GM19372 (cell line): ENCODE results near the gene CPNE5.
"Not testable (repeated sequence)": the region's sequence is repeated elsewhere in the genome, so short reads cannot be mapped to it uniquely, and the experiment has no call there.

ENCODE experiments used
- ATAC-seq: cut with Tn5 transposase; IDR thresholded peaks from one replicate; pipeline ENCODE4 v1.9.1; 2021; ENCODE audit warnings: mild to moderate bottlenecking, low read depth, moderate library complexity; ENCODE audit not compliant: unreplicated experiment

The CPNE5 gene

DNA sequence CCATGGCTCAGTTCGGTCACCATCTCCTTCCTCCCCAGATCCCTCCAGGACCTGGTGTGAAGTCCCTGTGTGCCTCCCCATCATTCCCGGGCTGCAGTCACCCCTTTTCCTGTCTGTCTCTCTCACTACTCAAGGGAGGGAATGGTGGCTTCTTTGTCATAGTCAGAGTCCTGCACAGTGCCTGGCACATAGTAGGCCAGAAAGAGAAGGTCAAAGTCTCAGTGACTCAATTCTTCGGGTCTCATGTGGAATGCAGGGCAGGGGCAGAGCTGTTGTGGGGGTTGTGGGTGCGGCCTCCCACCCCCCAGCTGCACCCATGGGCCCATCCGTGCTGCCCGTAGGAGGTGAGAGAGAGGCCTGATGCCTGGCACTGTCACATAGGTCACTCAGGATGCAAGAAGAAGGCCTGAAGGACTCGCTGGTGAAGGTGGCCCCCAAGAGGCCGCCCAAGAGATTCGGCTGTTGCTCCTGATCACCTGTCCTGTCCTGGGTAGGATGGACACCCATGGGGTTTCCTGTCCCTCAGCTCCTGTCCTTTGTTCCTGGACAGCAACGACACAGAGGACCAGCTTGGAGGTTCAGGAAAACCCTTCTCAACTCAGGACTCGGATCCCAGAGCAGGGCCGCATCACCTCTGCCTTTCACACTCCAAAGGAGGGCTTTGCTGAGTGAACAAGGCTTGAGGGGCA is 107.5 kb downstream of the CPNE5 start:
- ATAC-seq = no peak

DNA sequence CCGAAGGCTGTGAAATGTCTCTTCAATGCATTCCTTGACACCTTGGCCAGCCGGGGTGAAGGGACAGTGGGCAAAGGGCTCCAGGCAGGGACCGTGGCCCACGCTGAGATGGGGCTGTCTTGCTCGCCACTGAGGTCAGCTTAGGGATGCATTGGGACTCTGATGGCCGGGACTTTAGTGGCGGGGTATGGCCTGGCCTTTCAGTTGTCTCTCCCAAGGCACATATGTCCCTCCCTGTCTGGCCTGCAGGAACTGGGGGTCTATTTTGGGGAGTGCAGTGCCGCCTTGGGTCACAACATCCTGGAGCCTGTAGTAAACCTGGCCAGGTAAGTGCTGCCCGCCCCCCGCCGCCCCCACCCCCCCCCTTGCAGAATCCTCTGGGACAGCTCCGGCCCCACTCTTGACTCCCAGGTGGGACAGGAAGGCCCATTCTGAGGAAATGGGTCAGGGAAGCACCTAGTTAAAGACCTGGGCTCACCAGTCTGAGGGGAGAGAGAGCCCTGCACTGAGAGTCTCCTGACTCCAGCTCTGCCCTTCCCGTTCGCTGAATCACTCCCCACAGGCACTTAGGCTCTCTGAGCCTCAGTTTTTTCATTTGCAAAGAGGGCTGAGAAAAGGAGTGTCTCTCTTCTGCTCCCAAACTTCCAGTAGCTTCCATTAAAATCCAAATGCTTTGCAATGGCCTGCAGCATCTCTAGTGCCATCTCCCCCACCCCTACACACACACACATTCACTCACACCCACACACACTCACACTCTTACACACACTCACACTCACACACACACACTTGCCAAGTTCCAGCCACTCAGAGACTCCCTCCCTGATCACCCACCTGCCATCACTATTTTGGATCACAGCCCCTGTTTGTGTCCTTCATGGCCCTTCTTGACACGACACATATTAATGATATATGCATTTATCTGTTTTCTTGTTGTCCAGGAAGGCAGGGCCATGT is 108.5 kb downstream of the CPNE5 start:
- no peak for ATAC-seq

DNA sequence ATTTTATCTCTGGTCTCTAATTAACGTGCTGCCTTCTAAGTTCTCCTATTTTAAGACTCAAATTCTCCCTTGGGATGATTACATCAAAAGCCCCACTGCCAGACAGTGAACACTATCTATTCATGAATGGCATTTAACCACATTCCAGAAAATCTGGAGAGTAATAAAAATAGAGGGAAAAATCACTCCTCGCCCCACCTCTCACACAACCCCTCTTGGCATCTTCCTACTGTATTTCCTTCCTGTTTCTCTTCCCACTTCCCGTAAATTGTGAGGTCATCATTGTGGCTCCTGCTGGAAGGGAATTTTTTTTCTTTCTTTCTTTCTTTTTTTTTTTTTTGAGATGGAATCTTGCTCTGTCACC is 110.1 kb downstream of the CPNE5 start:
- ATAC-seq = no peak

DNA sequence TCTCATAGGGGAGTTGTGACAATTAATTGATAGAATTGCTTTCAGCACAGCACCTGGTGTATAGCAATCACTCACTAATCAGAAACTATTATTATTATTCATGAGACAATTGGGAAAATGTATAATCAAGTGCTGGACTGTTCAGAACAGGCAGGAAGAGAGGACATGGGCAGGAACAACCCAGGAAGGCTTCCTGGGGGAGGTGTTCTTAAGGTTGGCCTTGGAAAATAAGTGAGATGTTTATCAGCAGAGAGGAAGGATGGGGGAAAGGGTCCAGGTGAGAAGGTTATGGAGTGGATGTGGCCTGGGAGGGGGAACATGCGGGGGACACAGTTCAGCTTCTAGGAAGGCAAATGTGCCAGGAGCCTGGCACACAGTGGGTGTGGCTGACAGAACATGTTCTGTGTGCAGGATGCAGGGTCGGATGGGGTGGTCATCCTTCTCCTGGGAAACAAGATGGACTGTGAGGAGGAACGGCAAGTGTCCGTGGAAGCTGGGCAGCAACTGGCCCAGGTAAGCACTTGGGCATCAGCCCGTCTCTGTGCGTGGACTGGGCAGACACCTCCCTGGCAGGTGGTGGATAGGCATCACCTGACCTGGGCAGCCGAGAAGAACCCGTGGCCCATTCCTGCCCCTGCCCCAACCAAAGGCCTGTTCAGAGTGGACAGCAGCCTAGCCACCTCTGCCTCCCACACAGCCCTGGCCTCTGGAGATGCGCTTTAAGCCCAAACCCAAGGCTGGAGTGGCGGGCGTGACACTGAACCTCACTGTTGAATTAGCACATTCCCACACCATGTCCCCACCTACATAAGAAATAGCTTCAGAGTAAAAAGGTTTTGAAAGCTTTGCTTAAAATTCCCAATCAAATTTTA is 110.7 kb downstream of the CPNE5 start:
- ATAC-seq = no peak

DNA sequence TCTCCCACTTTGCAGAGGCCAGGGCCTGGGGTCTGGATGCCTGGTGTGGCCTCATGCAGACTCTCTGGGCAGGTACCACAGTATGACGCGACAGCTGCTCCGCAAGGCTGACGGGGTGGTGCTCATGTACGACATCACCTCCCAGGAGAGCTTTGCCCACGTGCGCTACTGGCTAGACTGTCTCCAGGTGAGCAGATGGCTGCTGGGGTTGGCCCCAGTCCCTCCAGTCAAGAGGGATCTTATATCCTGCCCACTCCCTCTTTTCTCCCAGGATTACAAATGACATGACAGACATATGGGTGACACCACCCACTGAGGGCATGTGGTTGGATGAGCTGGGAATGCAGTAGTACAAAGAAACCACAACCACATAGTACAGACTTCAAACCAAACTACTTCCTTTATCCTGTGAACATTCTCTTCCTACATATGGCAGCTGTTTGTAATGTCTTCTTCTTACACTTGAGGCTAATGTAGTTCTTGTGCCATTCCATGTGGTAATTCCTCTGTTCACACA is 111.7 kb downstream of the CPNE5 start:
- ATAC-seq = no peak

DNA sequence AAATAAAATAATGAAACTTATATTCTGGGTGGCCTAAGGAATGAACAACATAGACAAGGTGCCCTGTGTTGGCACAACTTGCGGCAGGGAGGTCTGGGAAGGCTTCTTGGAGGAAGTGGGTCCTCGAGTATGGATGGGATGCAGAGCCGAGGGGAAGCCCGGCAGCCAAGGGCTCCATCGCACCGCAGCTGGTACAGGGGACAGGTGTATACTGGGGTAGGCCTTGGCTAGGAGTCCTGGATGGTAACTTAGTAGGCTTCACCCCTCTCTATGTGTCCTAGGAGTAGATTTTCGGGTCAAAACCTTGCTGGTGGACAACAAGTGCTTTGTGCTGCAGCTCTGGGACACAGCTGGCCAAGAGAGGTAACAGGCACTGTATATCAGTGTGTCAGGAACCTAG is 113.7 kb downstream of the CPNE5 start:
- ATAC-seq = no peak

DNA sequence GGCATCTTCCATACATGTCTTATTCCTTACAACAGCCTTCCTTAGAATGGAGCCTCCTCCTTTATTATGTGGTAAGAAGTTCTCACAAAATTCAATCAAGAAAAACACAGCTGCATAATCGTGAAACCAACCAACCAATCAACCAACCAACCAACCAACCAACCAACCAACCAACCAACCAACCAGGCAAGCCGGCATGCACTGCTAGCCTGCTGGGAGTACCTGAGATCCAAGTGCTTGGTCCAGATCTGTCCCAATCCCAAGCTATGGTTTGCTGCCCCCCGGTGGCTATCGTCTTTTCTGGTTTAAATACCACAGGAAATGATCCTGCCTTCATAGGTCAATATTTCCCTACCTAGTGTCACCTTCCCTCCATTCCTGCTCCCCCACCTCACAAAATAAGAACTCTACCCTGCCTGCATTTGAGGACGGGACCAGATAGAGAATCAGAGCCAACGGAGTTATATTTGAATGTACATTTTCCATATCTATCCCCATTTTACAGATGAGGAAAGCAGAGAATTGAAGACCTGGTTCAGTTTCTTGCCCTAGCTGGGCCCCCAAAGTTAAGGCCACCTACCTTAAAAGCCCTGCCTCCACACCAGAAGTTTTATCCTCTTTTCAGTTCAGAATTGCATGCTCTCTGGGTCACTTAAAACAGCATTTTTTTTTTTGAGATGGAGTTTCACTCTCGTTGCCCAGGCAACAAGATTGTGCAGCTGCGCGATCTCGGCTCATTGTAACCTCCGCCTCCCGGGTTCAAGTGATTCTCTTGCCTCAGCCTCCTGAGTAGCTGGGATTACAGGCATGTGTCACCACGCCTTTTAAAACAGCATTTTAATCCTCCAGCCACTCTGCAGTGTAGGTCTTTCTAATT is 114.5 kb downstream of the CPNE5 start:
- ATAC-seq = no peak

DNA sequence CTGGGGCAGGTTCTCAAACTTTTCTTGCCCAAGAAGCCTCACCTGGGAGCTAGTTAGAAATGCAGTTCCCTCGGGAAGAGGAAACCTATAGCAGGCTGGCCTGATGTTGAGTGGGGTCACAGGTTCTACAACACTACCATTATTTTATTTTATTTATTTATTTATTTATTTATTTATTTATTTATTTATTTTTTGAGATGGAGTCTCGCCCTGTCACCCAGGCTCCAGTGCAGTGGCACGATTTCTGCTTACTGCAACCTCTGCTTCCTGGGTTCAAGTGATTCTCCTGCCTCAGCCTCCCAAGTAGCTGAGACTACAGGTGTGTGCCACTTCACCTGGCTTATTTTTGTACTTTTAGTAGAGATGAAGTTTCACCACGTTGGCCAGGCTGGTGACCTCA is 115.3 kb downstream of the CPNE5 start:
- ATAC-seq = not testable (repeated sequence)

DNA sequence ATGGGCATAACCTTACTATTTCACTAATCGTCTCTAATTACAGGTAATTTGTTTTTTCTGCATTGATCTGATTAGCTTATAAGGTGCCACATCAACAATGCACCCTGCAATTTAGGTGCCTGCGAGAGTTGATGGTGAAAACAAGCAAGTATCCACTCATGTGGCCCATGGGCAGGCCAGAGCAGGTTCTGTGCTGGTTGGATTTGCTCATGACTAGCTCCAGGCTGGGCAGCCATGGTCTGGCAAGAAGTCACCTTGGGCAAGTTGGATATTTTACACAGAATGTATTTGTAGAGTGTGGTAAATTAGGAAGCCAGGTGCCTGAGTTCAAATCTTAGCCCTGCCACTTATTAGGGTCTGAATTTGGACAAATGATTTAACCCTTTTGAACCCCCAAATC is 116.4 kb downstream of the CPNE5 start:
- no peak for ATAC-seq

DNA sequence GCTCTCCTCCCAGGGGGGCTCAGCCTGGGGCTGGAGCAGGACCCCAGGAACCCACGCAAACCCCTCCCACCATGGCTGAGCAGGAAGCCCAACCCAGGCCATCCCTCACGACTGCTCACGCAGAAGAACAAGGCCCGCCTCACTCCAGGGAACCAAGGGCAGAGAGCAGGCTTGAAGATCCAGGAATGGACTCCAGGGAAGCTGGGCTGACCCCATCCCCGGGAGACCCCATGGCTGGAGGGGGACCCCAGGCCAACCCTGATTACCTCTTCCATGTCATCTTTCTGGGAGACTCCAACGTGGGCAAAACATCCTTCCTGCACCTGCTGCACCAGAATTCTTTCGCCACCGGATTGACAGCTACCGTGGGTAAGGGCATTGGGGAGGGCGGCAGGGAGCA is 116.9 kb downstream of the CPNE5 start:
- no peak for ATAC-seq

DNA sequence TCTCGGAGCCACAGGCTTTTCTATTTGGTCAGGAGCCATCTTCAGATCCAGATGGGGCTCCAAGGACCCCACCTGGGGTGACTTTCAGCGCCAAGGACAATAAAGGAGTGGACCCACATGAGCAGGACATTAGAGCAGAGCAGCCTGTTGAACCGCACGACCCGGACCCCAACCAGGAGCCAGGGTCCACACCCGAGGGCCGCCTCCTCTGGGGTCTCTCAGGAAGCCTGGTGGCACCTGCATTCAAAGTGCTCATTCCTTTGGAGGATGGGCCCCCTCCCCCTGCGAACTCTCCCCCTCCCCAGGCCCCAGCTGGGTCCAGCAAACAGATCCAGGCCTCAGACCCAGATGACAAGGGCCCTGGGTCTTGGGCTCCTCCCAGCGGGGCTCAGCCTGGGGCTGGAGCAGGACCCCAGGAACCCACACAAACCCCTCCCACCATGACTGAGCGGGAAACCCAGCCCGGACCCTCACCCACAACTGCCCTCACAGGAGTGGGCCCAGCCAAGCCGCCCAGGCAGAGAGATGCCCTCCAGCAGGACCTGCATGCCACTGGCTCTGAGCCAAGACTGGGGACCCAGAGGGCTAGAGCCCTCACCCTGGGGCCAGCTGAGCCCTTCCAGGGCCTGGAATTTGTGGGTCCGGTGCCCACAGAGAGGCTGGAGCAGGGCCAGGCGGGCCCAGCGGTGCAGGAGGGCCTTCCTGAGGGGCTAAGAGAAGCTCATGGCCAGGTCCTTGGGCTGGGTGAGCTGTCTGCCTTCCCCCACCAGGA is 117.7 kb downstream of the CPNE5 start:
- no peak for ATAC-seq

DNA sequence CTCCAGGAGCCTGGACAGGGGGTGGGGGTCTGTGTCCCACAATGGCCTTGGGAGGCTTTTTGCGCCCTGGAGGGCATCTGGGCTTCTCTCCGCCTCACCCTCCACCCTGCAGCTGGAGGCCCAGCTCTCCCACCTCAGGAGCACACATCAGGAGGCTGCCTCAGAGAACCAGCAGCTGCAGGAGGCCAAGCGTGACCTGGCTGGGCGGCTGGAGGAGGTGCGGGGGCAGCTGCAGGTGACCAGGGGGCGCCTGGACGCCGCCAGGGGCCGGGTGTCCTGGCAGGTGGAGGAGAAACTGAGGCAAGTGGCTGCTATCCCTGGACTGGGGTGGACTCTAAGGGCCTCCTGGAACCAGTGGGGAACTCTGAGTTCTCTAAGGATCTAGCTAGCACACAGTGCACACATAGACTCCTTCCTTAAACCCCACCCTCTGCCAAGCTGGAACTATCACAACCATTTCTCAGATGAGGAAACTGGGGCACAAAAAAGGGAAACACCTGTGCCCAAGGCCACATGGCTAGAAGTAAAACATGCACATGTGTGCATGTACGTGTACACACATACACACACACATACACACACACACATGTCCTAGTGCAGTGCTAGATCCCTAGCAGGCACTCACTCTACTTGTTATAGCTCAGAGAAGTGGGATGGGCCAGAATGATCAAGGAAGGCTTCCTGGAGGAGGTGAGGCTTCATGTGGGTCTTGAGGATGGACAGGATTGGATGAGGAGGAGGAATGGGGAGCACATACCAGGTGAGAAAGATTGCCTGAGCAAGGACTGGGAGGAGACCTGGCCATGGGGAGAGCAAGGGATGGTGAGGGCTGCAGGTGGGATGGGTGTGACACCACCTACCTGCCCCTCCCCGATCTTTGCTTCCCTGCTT is 118.7 kb downstream of the CPNE5 start:
- ATAC-seq = no peak

DNA sequence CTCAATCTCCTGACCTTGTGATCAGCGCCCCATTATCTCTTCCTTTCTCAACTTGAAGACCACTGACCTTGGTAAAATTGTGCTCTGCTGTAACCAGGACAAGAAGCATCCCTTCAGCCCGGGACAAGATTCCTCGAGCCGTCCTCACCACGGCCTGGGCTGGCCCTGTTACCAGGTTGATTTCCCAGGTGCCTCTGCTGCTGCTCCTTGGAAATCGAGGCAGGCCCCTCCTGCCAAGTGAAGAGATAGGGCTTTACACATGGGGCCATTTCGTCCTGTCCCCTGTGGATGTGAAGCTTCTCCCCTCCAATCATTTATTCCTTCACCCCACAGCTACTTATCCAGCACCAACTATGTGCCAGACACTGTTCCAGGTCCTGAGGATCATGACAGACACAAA is 120.1 kb downstream of the CPNE5 start:
- no peak for ATAC-seq

DNA sequence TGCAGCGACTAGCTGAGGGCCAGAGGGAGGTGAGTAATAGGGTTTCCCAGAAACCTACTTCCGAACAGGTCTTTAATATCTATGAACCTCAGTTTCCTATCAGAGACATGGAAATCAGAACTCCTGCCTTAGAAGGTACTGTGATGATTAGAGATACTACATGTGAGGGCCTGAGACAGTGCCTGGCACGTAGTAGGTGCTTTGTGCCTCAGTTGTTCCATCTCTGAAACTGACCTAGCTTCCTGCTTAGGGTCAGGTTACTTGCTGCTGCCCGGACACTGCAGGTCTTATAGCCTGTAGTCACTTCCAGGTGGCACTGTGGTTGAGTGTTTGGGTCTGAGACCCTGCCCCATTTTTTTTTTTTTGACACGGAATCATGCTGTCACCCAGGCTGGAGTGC is 120.7 kb downstream of the CPNE5 start:
- ATAC-seq = no peak

DNA sequence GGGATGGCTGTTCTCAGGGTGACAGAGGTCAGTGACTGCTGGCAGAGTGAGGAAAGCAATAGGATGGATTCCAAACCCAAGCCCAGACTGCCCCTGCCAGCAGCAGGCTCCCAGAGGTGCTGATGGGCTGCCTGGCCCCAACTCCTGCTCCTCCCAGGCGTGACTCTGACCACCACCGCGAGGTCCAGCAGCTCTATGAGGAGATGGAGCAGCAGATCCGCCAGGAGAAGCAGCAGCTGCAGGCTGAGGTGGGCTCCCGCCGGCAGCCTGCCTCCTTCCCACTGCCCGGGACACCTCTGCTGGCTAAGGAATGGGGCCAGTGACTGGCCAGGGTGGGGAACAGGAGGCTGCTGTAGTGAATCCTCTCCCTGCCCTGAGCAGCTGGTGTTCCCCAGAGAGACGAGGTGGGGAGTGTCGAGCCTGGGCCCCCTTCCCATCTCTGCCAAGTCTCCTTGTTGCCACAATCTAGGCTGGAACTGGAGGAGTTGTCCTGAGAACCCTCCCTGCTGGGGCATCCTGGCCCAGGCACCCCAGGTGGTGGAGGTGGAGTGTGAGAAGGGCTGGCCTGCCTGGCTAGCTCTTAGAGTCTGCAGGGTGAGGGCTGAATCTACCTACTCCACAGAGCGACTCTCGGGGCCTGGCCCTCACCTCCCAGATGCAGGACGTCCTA is 121.2 kb downstream of the CPNE5 start:
- no peak for ATAC-seq

DNA sequence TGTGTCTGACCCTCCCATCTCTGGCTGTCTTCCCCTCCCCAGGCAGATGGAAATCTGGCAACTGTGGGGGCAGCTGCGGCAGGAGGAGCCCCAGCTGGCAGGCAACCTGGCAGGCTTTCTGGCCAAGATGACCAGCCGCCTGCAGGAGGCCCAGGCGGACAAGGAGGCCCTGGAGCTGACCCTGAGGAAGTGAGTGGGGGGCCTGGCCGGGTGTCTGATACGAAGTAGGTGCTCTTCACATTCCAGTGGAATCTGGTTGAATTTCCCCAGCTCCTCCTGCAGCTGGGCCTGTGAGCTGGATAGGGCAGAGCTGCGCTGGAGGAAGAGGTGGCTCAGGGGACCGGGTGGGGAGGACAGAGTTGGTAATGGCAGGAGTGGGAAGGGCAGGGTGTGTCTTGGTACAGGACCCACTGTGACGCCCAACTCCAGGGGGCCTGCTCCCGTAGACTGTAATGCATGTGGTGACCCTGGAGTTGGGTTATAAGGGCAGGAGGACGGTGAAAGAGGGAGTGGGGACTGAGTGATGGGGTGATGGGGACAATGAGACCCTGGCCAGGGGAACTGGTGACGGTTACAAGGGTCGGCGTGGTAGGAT is 121.9 kb downstream of the CPNE5 start:
- no peak for ATAC-seq

DNA sequence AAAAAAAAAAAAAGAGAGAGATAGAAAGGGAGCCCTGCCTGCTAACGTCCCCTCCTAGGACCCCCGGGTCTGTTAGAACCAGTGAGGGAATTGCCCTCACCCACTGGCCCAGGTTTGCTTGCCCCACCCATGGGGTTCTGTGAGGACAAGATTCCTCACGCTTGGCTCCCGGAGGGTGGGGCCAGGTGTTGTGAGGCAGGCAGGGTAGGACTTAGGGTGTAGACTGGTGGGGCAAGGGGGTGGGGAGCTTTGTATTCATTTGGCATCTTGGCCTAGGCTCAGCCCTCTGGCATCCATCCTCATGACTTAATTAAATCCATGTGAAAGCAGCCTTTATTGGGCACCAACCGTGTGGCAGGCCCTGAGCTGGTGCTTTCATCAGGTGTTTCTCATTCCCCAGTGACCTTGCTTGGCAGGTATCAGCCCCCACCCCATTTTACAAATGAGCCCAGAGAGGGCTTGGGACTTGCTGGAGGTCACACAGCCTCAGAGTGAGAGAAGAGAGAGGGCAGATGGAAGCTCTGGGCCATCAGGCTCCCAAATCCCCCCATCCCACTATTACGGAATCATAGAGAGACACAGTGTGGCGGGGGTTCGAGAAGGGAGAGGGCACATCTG is 122.7 kb downstream of the CPNE5 start:
- no peak for ATAC-seq
